Measurements from ENCODE around the gene RNU2-1.

- TF ChIP-seq CTCF (IDR thresholded peaks at IDR 0.05), result no peak
- no peak for TF ChIP-seq EZH2 (IDR thresholded peaks at IDR 0.05; ENCODE audit: borderline replicate concordance, insufficient read depth, low read depth, low read length, poor library complexity, severe bottlenecking)
Measured at GRCh38 chr17:43212641-43213490, 20.9 kb downstream of the RNU2-1 start.

All from B cell (primary cell).